Smooth muscle cell of the brain vasculature (primary cell): Measurements from ENCODE around the gene STT3B.
"Not testable (repeated sequence)": the region's sequence is repeated elsewhere in the genome, so short reads cannot be mapped to it uniquely, and the experiment has no call there.

Source experiments
- DNase-seq: peaks from one replicate; pipeline ENCODE4 v3.0.0-alpha.2; 2012; ENCODE audit warnings: low read depth, low spot score

STT3B gene

GRCh38 chr3:31532587-31533168, at the start of gene STT3B:
Gene STT3B (plus strand): TSS chr3:31532925. CDS start chr3:31532999, 74 bp downstream.
- DNase-seq: no peak

- no peak for DNase-seq
Measured at GRCh38 chr3:31483776-31484175, 48.9 kb upstream of the STT3B start.

- no peak for DNase-seq
Measured at GRCh38 chr3:31485196-31485595, 47.5 kb upstream of the STT3B start.

GRCh38 chr3:31486865-31487533, 45.7 kb upstream of the STT3B start:
- DNase-seq: no peak

- DNase-seq: no peak
Measured at GRCh38 chr3:31488475-31489017, 44.2 kb upstream of the STT3B start.

GRCh38 chr3:31490502-31490901, 42.2 kb upstream of the STT3B start:
- DNase-seq: no peak

- no peak for DNase-seq
Measured at GRCh38 chr3:31491660-31492059, 41.1 kb upstream of the STT3B start.

GRCh38 chr3:31493149-31493548, 39.6 kb upstream of the STT3B start:
- DNase-seq: no peak

- no peak for DNase-seq
Measured at GRCh38 chr3:31495971-31496665, 36.6 kb upstream of the STT3B start.

- DNase-seq: no peak
Measured at GRCh38 chr3:31498791-31499190, 33.9 kb upstream of the STT3B start.

- no peak for DNase-seq
Measured at GRCh38 chr3:31499281-31499680, 33.4 kb upstream of the STT3B start.

- DNase-seq: no peak
Measured at GRCh38 chr3:31502803-31503221, 29.9 kb upstream of the STT3B start.

- no peak for DNase-seq
Measured at GRCh38 chr3:31503456-31503855, 29.3 kb upstream of the STT3B start.

GRCh38 chr3:31504230-31504629, 28.5 kb upstream of the STT3B start:
- no peak for DNase-seq

GRCh38 chr3:31505371-31506048, 27.2 kb upstream of the STT3B start:
- no peak for DNase-seq

- not testable (repeated sequence) for DNase-seq
Measured at GRCh38 chr3:31506515-31506914, 26.2 kb upstream of the STT3B start.

GRCh38 chr3:31508452-31509146, 24.1 kb upstream of the STT3B start:
- no peak for DNase-seq

GRCh38 chr3:31509147-31509728, 23.5 kb upstream of the STT3B start:
- DNase-seq: no peak

- DNase-seq: no peak
Measured at GRCh38 chr3:31514570-31514969, 18.2 kb upstream of the STT3B start.

- DNase-seq: no peak
Measured at GRCh38 chr3:31515486-31516284, 17.0 kb upstream of the STT3B start.
